ENCODE measurements around the gene CPA2. TPM values are rescaled to one million over a fixed set of nuclear protein-coding genes. Genes with fewer than 3 reads are reported as not detected.

The CPA2 gene
- polyA plus RNA-seq, 1 donor (not counting 4 experiments of a cell fraction or from before 2014, with no cell fraction given) = 0.33 TPM

DNA sequence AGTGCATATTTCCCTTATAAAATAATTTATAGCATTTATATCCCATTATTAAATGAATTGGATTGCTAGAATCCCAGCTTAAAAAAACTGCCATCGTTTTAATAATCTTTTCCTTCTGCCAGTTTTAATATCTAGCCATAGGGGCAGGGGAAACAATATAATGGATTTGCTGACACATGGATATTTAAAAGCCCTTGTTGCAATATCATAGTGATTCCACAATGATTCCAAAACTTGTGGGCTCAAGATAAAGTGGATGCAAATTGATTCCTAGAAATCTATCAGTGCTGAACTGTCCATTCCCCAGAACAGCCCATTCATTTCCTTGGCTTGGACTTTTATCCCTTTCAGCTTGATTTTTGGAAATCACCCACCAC lies 2.6 kb downstream of the CPA2 start:
- Histone ChIP-seq H3K4me1 (ENCODE audit: control insufficient read depth, extremely low read depth, insufficient read depth, low read length) (peaks cover 22% of the 10 kb centered on the region), H3K27ac (ENCODE audit: control insufficient read depth, insufficient read depth, low read length) (no peak overlapping the region), H3K4me2 (ENCODE audit: control insufficient read depth, extremely low read depth, insufficient read depth, low read depth, low read length) (no peak overlapping the region), H3K27me3 (ENCODE audit: control insufficient read depth, extremely low read depth, insufficient read depth, low read length) (no peaks in the 10 kb centered on the region), H3K36me3 (ENCODE audit: control insufficient read depth in 2 of 2, extremely low read depth in 1 of 2, insufficient read depth in 2 of 2, low read length in 2 of 2) (no peaks in the 10 kb centered on the region), H3K4me3 (ENCODE audit: control insufficient read depth in 2 of 3, extremely low read depth in 1 of 3, insufficient read depth in 2 of 3, low read depth in 1 of 3, low read length in 3 of 3) (no peak overlapping the region), H3K79me2 (ENCODE audit: control insufficient read depth, insufficient read depth, low read length) (no peaks in the 10 kb centered on the region), H3K9me3 (ENCODE audit: control insufficient read depth, low read depth, low read length) (no peaks in the 10 kb centered on the region), H4K20me1 (ENCODE audit: control insufficient read depth, extremely low read depth, insufficient read depth, low read length) (no peaks in the 10 kb centered on the region), H3K9ac (ENCODE audit: control insufficient read depth, extremely low read depth, insufficient read depth, low read length) (no peak overlapping the region), H2AFZ (ENCODE audit: control insufficient read depth, low read length) (no peak overlapping the region), H3K9me1 (ENCODE audit: control insufficient read depth, extremely low read depth, insufficient read depth, low read length) (no peaks in the 10 kb centered on the region)
- FAIRE-seq = no peak
- TF ChIP-seq, protein P1, sequence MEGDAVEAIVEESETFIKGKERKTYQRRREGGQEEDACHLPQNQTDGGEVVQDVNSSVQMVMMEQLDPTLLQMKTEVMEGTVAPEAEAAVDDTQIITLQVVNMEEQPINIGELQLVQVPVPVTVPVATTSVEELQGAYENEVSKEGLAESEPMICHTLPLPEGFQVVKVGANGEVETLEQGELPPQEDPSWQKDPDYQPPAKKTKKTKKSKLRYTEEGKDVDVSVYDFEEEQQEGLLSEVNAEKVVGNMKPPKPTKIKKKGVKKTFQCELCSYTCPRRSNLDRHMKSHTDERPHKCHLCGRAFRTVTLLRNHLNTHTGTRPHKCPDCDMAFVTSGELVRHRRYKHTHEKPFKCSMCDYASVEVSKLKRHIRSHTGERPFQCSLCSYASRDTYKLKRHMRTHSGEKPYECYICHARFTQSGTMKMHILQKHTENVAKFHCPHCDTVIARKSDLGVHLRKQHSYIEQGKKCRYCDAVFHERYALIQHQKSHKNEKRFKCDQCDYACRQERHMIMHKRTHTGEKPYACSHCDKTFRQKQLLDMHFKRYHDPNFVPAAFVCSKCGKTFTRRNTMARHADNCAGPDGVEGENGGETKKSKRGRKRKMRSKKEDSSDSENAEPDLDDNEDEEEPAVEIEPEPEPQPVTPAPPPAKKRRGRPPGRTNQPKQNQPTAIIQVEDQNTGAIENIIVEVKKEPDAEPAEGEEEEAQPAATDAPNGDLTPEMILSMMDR (optimal IDR thresholded peaks at IDR 0.05 in 1 of 3, IDR thresholded peaks at IDR 0.05 in 1 of 3, conservative IDR thresholded peaks at IDR 0.05 in 1 of 3; ENCODE audit: extremely low read depth in 1 of 3, insufficient read depth in 2 of 3, low read length in 3 of 3) = no peak
- no peak for TF ChIP-seq EZH2 (IDR thresholded peaks at IDR 0.05; ENCODE audit: low read length)
- DNase-seq (ENCODE audit: low read depth, low spot score) = no peak
- dilution Hi-C loops (cut with MboI; ENCODE audit: extremely low pct_ligation_motif_present, low sequenced_read_pairs) = no loop called here

DNA sequence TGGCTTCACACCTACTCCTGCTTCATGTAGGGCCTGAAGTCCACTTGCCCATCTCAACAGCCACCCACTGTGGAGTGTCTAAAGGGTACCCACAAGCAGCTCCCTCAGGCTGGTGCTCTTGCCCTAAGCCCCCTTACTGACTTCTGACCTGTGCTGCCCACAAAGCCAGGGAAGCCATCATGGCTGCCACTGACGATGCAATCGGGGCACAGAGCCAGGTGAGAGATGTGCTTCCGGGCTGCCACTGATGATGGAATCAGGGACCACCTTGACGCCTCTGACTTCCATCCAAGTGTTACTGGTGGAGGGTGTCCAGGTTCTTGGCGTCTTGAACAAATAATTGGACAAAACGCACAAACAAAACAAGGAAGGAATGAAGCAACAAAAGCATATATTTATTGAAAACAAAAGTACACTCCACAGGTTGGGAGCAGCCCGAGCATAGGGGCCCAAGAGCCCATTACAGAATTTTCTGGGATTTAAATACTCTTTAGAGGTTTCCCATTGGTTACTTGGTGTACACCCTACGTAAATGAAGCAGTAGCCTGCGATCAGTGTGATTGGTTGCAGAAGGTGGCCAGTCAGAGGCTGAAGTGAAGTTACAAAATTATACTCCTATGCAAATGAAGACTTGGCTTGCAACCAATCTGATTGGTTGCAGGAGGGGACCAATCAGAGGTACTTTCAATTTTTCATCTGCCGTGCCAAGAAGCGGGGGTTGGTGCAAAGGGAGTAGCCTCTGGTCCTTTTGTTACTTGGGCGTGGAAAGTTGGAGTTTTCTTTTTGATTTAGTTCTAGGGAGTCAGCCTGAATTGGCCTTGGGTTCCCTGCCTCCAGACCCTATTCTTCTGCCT lies 4.5 kb downstream of the CPA2 start:
- no peaks in the 10 kb centered on the region for H3K79me2 ChIP-seq (ENCODE audit: control insufficient read depth, insufficient read depth, low read length)
- H4K20me1 ChIP-seq (ENCODE audit: control insufficient read depth, extremely low read depth, insufficient read depth, low read length) = no peaks in the 10 kb centered on the region
- no peaks in the 10 kb centered on the region for H3K36me3 ChIP-seq (ENCODE audit: control insufficient read depth in 2 of 2, extremely low read depth in 1 of 2, insufficient read depth in 2 of 2, low read length in 2 of 2)
- no peaks in the 10 kb centered on the region for H3K9me3 ChIP-seq (ENCODE audit: control insufficient read depth, low read depth, low read length)
- no peaks in the 10 kb centered on the region for H3K9me1 ChIP-seq (ENCODE audit: control insufficient read depth, extremely low read depth, insufficient read depth, low read length)
- H3K9ac ChIP-seq (ENCODE audit: control insufficient read depth, extremely low read depth, insufficient read depth, low read length) = no peak overlapping the region
- dilution Hi-C loops (cut with MboI; ENCODE audit: extremely low pct_ligation_motif_present, low sequenced_read_pairs) = no loop called here
- FAIRE-seq = no peak
- H3K27ac ChIP-seq (ENCODE audit: control insufficient read depth, insufficient read depth, low read length) = no peak overlapping the region
- H3K27me3 ChIP-seq (ENCODE audit: control insufficient read depth, extremely low read depth, insufficient read depth, low read length) = no peaks in the 10 kb centered on the region
- peaks cover 37% of the 10 kb centered on the region for H3K4me1 ChIP-seq (ENCODE audit: control insufficient read depth, extremely low read depth, insufficient read depth, low read length)
- H2AFZ ChIP-seq (ENCODE audit: control insufficient read depth, low read length) = peak overlapping the region; percentile 76
- H3K4me3 ChIP-seq (ENCODE audit: control insufficient read depth in 2 of 3, extremely low read depth in 1 of 3, insufficient read depth in 2 of 3, low read depth in 1 of 3, low read length in 3 of 3) = no peak overlapping the region
- DNase-seq (ENCODE audit: low read depth, low spot score) = no peak
- no peak overlapping the region for H3K4me2 ChIP-seq (ENCODE audit: control insufficient read depth, extremely low read depth, insufficient read depth, low read depth, low read length)
- TF ChIP-seq, protein P1 (optimal IDR thresholded peaks at IDR 0.05 in 1 of 3, IDR thresholded peaks at IDR 0.05 in 1 of 3, conservative IDR thresholded peaks at IDR 0.05 in 1 of 3; ENCODE audit: extremely low read depth in 1 of 3, insufficient read depth in 2 of 3, low read length in 3 of 3) = no peak
- TF ChIP-seq EZH2 (IDR thresholded peaks at IDR 0.05; ENCODE audit: low read length) = no peak

Measured in keratinocyte (primary cell).